HG03521 (cell line): ENCODE measurements around the gene SLC35G6.
"Not testable (repeated sequence)": the region's sequence is repeated elsewhere in the genome, so short reads cannot be mapped to it uniquely, and the experiment has no call there.

Experiments used
- ATAC-seq: cut with Tn5 transposase; IDR thresholded peaks from one replicate; pipeline ENCODE4 v1.9.1; 2021; ENCODE audit warnings: mild to moderate bottlenecking, moderate library complexity; ENCODE audit not compliant: unreplicated experiment

The SLC35G6 gene

GRCh38 chr17:7459961-7460545, 21.2 kb upstream of the SLC35G6 start:
- no peak for ATAC-seq

- ATAC-seq, result no peak
These were observed 20.2 kb upstream of the SLC35G6 start for GRCh38 chr17:7460850-7461660.

- no peak for ATAC-seq
These were observed 18.5 kb upstream of the SLC35G6 start for GRCh38 chr17:7462474-7463371.

- ATAC-seq, result no peak
These were observed 17.8 kb upstream of the SLC35G6 start for GRCh38 chr17:7463372-7463846.

GRCh38 chr17:7464081-7464480, 17.2 kb upstream of the SLC35G6 start:
- no peak for ATAC-seq

GRCh38 chr17:7465597-7466275, 15.5 kb upstream of the SLC35G6 start:
- no peak for ATAC-seq

GRCh38 chr17:7466318-7466638, 15.0 kb upstream of the SLC35G6 start:
- ATAC-seq, result no peak

- ATAC-seq, result no peak
These were observed 14.5 kb upstream of the SLC35G6 start for GRCh38 chr17:7466639-7467341.

- ATAC-seq, result no peak
These were observed 13.7 kb upstream of the SLC35G6 start for GRCh38 chr17:7467498-7467897.

GRCh38 chr17:7468290-7468689, 13.0 kb upstream of the SLC35G6 start:
- ATAC-seq, result no peak

- ATAC-seq, result no peak
These were observed 12.3 kb upstream of the SLC35G6 start for GRCh38 chr17:7468804-7469389.

GRCh38 chr17:7469843-7470242, 11.4 kb upstream of the SLC35G6 start:
- ATAC-seq, result not testable (repeated sequence)

- not testable (repeated sequence) for ATAC-seq
These were observed 10.7 kb upstream of the SLC35G6 start for GRCh38 chr17:7470457-7470973.

- ATAC-seq, result no peak
These were observed 9.5 kb upstream of the SLC35G6 start for GRCh38 chr17:7471729-7472128.

- not testable (repeated sequence) for ATAC-seq
These were observed 6.5 kb upstream of the SLC35G6 start for GRCh38 chr17:7474767-7475166.

- no peak for ATAC-seq
These were observed 5.4 kb upstream of the SLC35G6 start for GRCh38 chr17:7475764-7476422.

GRCh38 chr17:7476494-7476893, 4.8 kb upstream of the SLC35G6 start:
- no peak for ATAC-seq

GRCh38 chr17:7476951-7477350, 4.3 kb upstream of the SLC35G6 start:
- no peak for ATAC-seq
